SJSA1 (cell line): Measurements from ENCODE around the gene PARD3B. TPM values are rescaled to one million over a fixed set of nuclear protein-coding genes. Genes with fewer than 3 reads are reported as not detected.

Source experiments
- DNase-seq, 2 experiments: peaks; one replicate each; pipeline ENCODE4 v3.0.0-alpha.2; 2015 to 2020; ENCODE audit warnings: low spot score in 2 of 2, low read depth in 1 of 2
- H3K27ac ChIP-seq: fragments of 250-450 bp; sonication (Bioruptor Pico); 2 replicates; pipeline ENCODE4 v1.5.1; 2020; ENCODE audit warnings: mild to moderate bottlenecking, moderate library complexity
- H3K27me3 ChIP-seq: fragments of 250-450 bp; sonication (Bioruptor Pico); replicated peaks from 2 replicates; pipeline ENCODE4 v1.5.1; 2020; ENCODE audit warnings: mild to moderate bottlenecking, moderate library complexity
- H3K36me3 ChIP-seq: fragments of 250-450 bp; sonication (Bioruptor Pico); 2 replicates; pipeline ENCODE4 v1.5.1; 2020; ENCODE audit warnings: mild to moderate bottlenecking
- H3K4me1 ChIP-seq: fragments of 250-450 bp; sonication (Bioruptor Pico); replicated peaks from 2 replicates; pipeline ENCODE4 v1.6.1; 2021; ENCODE audit warnings: mild to moderate bottlenecking
- H3K4me3 ChIP-seq: fragments of 250-450 bp; sonication (Bioruptor Pico); 2 replicates; pipeline ENCODE4 v1.5.1; 2020; ENCODE audit warnings: mild to moderate bottlenecking
- H3K9me3 ChIP-seq: fragments of 250-450 bp; sonication (Bioruptor Pico); replicated peaks from 2 replicates; pipeline ENCODE4 v1.5.1; 2020; ENCODE audit warnings: mild to moderate bottlenecking
- total RNA-seq: library from RNA; depleted of rRNA; stranded (reverse); fragments of >200 nt; shearing (Covaris generic); gene quantifications from 2 replicates; pipeline ENCODE4 v1.2.3, GENCODE V29; 2014

PARD3B gene
- total RNA-seq, 1 experiment from 2014 or later = 10.6 TPM

DNA sequence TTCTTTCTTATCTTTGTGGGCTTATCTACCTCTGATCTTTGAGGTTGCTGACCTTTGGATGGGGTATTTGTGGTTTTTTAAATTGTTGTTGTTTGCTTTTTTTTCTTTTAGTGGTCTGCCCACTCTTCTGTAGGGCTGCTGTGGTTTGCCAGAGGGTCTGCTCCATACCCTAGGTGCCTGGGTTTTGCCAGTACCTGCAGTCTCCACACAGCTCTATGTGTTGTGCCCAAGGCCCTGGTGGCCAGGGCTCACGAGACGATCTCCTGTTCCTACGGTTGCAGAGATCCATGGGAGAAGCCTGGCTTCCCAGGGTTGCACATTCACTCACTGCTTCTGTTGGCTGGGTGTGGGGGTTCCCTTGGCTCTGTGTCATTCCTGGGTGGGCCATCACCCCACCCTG is 87.1 kb downstream of the PARD3B start:
- no peaks in the 10 kb centered on the region for H3K9me3 ChIP-seq
- H3K4me3 ChIP-seq = no peak overlapping the region
- peaks cover 8% of the 10 kb centered on the region; the same call in 1 of the 2 replicates for H3K4me1 ChIP-seq
- no peak overlapping the region for H3K27ac ChIP-seq
- H3K36me3 ChIP-seq = no peaks in the 10 kb centered on the region
- no peak for DNase-seq
- no peaks in the 10 kb centered on the region for H3K27me3 ChIP-seq

DNA sequence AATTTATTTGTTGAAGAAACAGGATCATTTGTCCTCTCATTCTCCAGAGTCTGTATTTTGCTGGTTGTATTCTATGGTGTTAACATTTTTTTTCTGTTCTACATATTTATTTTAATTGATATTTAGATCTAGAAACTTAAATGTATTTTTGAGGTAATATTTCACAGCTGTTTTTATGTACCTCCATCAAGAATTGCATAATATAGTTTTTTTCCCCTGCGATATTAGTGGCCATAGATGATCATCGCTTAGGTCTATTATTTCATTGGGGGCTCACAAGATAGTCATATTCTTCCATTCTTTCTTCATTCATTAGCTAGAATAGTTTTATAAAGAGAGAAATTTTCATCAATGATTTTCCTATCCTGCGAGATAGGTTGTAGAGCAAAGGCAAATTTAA is 89.3 kb downstream of the PARD3B start:
- Histone ChIP-seq H3K9me3 (no peaks in the 10 kb centered on the region), H3K36me3 (no peaks in the 10 kb centered on the region), H3K4me3 (no peak overlapping the region), H3K27ac (no peak overlapping the region), H3K27me3 (no peaks in the 10 kb centered on the region), H3K4me1 (no peaks in the 10 kb centered on the region)
- no peak for DNase-seq

DNA sequence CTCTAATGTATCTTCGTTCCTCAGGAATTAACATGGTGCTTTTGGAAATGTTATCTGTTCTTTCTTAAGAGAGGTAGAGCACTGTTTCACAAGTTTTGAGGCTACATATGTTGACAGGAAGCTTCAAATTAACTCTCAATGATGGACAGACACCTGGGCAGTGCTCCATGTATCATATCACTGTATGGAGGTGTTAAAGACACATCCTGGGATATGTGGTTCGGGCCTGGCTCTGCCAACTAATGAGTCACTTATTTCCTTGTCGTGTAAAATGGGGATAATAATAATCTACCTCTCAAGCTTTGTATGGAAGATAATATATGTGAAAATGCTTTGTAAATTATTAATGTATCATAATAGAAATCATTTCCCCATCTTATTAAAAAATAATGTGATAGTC is 90.2 kb downstream of the PARD3B start:
- Histone ChIP-seq H3K27ac (no peak overlapping the region), H3K9me3 (no peaks in the 10 kb centered on the region), H3K4me3 (no peak overlapping the region), H3K36me3 (no peaks in the 10 kb centered on the region), H3K27me3 (no peaks in the 10 kb centered on the region), H3K4me1 (no peaks in the 10 kb centered on the region)
- no peak for DNase-seq

DNA sequence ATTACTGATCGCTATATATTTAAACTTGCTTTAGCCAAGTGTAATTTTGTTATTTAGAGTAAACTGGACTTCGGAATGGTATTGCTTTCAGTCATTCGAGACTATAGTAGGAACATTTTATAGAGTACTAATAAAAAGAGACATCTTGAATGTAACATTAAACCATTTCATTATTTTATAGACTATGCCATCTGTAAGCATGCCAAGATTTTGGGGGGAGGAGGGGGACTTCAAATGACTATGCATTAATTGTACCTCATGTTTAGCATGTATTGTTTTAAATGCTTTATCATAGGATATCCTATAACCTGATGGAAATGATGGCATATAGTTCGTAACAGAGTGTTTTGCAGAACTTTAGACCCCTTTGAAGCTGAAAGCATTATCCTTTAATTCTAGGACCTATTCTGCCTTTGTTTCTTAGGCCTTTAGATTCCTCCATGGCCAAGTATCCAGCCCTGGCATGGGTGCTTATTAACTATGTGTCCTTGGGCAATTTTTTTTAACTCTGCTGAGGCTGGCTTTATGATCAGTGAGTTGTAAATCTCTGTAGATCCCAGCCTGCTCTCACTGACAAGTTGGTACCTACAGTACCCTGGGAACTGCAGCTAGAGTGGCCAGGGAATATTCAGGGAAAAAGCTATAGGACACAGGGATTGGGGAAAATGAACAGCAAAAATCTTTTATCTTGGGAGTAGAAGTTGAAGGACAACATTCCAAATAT is 93.4 kb downstream of the PARD3B start:
- H3K4me1 ChIP-seq = peaks cover 13% of the 10 kb centered on the region

DNA sequence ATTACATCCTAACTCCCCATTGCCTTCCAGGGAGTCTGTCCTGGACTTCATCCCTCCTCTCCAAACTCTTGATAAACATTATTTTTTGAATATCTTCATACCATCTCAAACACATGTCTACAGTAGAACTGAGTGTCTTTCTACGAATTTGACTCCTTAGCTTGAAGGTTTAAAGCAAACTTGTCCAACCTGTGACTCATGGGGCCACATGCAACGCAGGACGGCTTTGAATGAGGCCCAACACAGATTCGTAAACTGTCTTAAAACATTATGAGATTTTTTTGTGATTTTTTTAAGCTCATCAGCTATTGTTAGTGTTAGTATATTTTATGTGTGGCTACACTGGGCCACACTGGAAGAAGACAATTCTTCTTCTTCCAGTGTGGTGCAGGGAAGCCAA is 98.1 kb downstream of the PARD3B start:
- no peak overlapping the region for H3K4me3 ChIP-seq
- DNase-seq = peak; percentile 62 to 69
- H3K9me3 ChIP-seq = no peaks in the 10 kb centered on the region
- no peaks in the 10 kb centered on the region for H3K36me3 ChIP-seq
- H3K27ac ChIP-seq = peak overlapping the region; percentile 56
- no peaks in the 10 kb centered on the region for H3K27me3 ChIP-seq
- H3K4me1 ChIP-seq = peaks cover 33% of the 10 kb centered on the region

More for the DNA sequence above, 93.4 kb downstream of the PARD3B start:
- Histone ChIP-seq H3K36me3 (no peaks in the 10 kb centered on the region), H3K27ac (no peak overlapping the region), H3K27me3 (no peaks in the 10 kb centered on the region), H3K4me3 (no peak overlapping the region), H3K9me3 (no peaks in the 10 kb centered on the region)
- DNase-seq = no peak

DNA sequence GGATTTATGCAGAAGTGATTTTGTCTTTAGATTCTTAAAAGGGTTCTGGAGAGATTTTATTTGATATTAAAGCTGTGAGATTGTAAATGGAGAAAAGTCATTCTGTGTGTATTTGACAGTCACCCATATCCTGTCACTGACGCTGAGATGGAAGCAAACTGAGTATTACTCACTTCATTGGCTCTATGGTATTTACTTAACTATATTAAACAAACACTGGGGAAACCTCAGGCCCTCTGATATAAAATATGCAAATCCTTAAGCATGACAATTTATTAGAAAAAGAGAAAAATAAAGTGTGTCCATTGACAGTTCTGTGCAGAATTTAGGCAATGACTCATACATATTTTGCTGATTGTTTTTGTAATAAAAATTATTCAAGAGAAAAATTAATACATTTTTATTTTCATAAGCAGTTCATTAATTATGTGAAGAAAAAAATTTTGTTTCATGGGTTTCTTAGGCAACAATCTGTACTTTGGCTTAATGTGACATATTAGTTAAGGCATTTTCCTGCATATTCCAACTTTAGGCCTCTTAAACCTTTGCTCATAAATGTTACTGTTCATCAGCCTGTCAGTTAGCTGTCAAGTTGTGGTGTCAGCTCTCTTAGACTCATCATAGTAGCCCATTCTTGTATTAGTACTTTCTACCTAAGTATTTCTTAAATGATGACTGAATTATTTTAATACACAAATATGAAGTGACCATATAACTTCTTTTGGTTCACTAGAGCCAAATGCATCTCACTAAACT is 99.9 kb downstream of the PARD3B start:
- Histone ChIP-seq H3K27me3 (no peaks in the 10 kb centered on the region), H3K4me1 (peaks cover 33% of the 10 kb centered on the region), H3K27ac (peak overlapping the region; percentile 56), H3K36me3 (no peaks in the 10 kb centered on the region), H3K9me3 (no peaks in the 10 kb centered on the region), H3K4me3 (no peak overlapping the region)
- DNase-seq = peak in 1 of 2 experiments; percentile 47

DNA sequence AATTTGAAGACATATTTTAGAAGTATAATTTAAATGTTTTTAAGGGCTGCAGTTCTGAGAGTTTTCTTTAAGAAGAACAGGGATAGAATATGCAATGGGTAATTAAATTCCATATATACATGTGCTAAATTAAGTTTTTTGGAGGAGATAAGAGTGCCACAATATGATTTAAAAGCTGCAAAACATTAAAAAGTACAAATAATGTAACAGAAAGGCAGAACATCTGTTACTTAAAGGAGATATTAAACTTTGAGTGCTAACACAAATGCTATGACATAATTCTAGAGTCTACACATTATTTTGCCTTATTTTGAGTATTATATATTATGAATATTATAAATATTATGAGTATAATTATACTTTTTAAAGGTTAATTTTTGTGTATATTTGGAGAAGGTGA is 102.4 kb downstream of the PARD3B start:
- H3K27ac ChIP-seq = no peak overlapping the region
- H3K36me3 ChIP-seq = no peaks in the 10 kb centered on the region
- H3K4me3 ChIP-seq = no peak overlapping the region
- H3K4me1 ChIP-seq = peaks cover 30% of the 10 kb centered on the region
- DNase-seq = no peak
- no peaks in the 10 kb centered on the region; the same call in 1 of the 2 replicates for H3K9me3 ChIP-seq
- no peaks in the 10 kb centered on the region for H3K27me3 ChIP-seq

DNA sequence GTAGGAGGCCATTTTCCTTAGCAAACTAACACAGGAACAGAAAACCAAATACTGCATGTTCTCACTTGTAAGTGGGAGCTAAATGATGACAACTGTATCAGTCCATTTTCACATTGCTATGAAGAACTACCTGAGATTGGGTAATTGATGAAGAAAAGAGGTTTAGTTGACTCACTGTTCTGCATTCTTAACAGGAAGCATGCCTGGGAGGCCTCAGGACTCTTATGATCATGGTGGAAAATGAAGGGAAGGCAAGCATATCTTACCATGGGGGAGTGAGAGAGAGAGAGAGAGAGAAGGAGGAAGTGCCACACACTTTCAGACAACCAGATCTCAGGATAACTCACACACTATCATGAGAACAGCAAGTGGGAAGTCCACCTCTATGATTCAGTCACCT is 105.3 kb downstream of the PARD3B start:
- Histone ChIP-seq H3K4me3 (no peak overlapping the region), H3K27me3 (no peaks in the 10 kb centered on the region), H3K36me3 (no peaks in the 10 kb centered on the region), H3K4me1 (peaks cover 11% of the 10 kb centered on the region), H3K27ac (no peak overlapping the region), H3K9me3 (no peaks in the 10 kb centered on the region; the same call in 1 of the 2 replicates)
- DNase-seq = no peak

DNA sequence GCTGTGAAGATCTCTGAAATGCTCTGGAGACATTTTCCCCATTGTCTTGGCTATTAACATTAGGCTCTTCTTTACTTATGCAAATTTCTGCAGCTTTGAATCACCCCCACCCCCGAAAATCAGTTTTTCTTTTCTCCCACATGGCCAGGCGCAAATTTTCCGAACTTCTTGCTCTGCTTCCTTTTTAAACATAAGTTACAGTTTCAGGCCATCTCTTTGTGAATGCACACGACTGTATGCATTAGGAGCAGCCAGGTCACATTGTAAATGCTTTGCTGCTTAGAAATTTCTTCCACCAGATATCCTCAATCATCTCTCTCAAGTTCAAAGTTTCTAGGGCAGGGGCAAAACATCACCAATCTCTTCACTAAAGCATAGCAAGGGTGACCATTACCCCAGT is 106.8 kb downstream of the PARD3B start:
- Histone ChIP-seq H3K27ac (no peak overlapping the region), H3K27me3 (no peaks in the 10 kb centered on the region), H3K9me3 (no peaks in the 10 kb centered on the region; the same call in 1 of the 2 replicates), H3K4me1 (peaks cover 15% of the 10 kb centered on the region), H3K36me3 (no peaks in the 10 kb centered on the region; the same call in 1 of the 2 replicates), H3K4me3 (no peak overlapping the region)
- DNase-seq = no peak

DNA sequence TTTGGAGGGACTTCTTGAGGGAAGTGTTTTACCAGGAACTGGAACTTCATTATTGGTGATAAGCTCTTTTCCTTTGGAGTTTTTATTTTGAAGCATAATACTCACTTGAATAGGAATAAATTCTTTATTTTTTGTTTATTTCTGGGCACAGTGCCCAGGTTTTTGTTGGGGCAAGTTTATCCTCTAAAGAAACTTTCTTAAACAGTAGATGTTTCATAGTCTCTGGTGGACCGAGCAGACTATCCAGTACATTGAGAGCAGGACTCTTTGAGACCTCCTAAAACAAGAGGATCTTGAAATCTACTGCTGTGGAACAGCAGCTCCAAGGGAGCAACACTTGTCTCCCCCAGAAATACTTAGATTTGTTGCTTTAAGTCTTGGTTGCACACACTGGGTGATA is 109.4 kb downstream of the PARD3B start:
- no peaks in the 10 kb centered on the region for H3K27me3 ChIP-seq
- peak in 1 of 2 experiments; percentile 15 for DNase-seq
- H3K9me3 ChIP-seq = no peaks in the 10 kb centered on the region; the same call in 1 of the 2 replicates
- peaks cover 15% of the 10 kb centered on the region for H3K4me1 ChIP-seq
- no peak overlapping the region for H3K27ac ChIP-seq
- no peaks in the 10 kb centered on the region; the same call in 1 of the 2 replicates for H3K36me3 ChIP-seq
- no peak overlapping the region for H3K4me3 ChIP-seq

DNA sequence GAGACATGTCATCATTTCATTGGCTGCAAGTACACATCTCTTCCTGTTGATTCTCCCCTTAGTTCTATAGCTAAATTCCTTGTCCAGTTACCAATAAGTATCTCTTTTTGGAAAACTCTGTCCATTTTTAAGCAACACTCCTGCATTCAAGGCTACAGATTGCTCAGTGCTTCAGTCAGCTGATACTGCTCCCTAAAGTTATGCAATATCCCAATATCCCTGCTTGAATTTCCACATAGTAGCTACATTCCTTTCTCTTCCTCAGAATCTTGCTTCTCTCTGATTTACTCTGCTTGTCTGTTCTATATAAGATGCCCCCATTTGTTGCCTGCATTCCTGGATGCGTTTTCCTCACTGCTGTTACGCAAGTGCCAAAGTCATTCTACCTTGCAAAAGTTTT is 109.8 kb downstream of the PARD3B start:
- no peaks in the 10 kb centered on the region for H3K27me3 ChIP-seq
- no peak for DNase-seq
- H3K36me3 ChIP-seq = no peaks in the 10 kb centered on the region; the same call in 1 of the 2 replicates
- peaks cover 15% of the 10 kb centered on the region for H3K4me1 ChIP-seq
- H3K4me3 ChIP-seq = no peak overlapping the region
- no peaks in the 10 kb centered on the region; the same call in 1 of the 2 replicates for H3K9me3 ChIP-seq
- no peak overlapping the region for H3K27ac ChIP-seq

DNA sequence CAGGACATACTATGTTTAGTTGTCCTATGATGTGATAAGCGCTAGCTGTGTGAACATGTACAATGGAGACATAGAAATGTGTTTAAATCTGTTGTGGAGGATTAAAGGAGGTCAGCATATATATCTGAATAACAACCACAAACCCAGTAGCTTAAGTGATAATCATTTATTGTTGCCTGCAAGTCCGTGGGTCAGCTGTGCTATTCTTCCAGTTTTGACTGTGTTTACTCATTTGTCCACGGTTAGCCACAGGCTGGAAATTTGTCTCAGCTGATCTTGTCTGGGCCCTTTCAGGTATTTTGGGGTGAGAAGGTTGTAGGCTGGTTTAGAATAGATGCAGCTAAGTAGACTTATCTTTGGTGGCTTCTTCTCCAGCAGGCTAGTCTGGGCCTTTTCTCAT is 110.4 kb downstream of the PARD3B start:
- H3K4me3 ChIP-seq = no peak overlapping the region
- no peaks in the 10 kb centered on the region; the same call in 1 of the 2 replicates for H3K36me3 ChIP-seq
- no peak overlapping the region for H3K27ac ChIP-seq
- H3K27me3 ChIP-seq = no peaks in the 10 kb centered on the region
- peaks cover 15% of the 10 kb centered on the region for H3K4me1 ChIP-seq
- no peak for DNase-seq
- no peaks in the 10 kb centered on the region; the same call in 1 of the 2 replicates for H3K9me3 ChIP-seq

DNA sequence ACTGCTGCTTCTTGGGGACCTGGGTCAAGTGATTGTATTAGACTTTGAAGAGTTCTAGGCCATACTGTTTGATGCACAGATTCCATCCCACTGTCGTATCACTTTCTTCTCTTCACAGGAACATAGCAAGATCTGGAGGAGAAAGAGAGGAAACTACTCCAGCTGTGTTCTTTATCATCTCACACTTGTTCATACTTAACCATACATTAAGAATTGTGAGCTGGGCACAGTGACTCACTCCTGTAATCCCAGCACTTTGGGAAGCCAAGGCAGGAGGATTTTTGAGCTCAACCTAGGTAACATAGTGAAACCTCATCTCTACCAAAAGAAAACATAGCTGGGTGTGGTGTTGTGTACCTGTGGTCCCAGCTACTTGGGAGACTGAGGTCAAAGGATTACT is 111.7 kb downstream of the PARD3B start:
- H3K4me1 ChIP-seq = peaks cover 15% of the 10 kb centered on the region
- no peaks in the 10 kb centered on the region for H3K27me3 ChIP-seq
- no peak overlapping the region for H3K27ac ChIP-seq
- H3K36me3 ChIP-seq = no peaks in the 10 kb centered on the region; the same call in 1 of the 2 replicates
- H3K4me3 ChIP-seq = no peak overlapping the region
- no peak for DNase-seq
- H3K9me3 ChIP-seq = no peaks in the 10 kb centered on the region

DNA sequence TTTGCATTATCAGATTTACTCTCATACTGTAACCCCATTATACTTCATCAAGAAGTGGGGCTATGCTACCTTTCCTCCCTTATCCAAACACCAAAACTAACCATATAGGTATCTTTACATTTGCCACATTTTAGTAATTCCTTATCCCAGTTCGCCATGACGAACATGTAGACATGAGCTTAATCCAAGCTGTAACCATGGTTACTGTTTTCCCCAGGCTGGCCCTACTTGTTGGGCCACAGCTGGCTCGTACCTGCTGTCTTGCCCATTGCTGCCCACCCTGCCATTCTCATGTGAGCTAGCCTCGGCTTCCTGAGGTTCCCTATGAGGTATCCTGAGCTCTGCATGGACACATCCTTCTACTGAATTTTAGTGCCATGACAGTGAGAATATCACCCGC is 117.7 kb downstream of the PARD3B start:
- Histone ChIP-seq H3K27me3 (no peaks in the 10 kb centered on the region), H3K4me1 (peaks cover 34% of the 10 kb centered on the region), H3K27ac (no peak overlapping the region; the same call in 1 of the 2 replicates), H3K36me3 (no peaks in the 10 kb centered on the region), H3K9me3 (no peaks in the 10 kb centered on the region), H3K4me3 (no peak overlapping the region)
- DNase-seq = no peak
